HG03565 (cell line): ENCODE data around the gene XIAP.
"Not testable (repeated sequence)": the region's sequence is repeated elsewhere in the genome, so short reads cannot be mapped to it uniquely, and the experiment has no call there.

ENCODE experiments used
- ATAC-seq: cut with Tn5 transposase; IDR thresholded peaks from one replicate; pipeline ENCODE4 v1.9.1; 2021; ENCODE audit warnings: mild to moderate bottlenecking, moderate library complexity; ENCODE audit not compliant: unreplicated experiment

XIAP gene

DNA sequence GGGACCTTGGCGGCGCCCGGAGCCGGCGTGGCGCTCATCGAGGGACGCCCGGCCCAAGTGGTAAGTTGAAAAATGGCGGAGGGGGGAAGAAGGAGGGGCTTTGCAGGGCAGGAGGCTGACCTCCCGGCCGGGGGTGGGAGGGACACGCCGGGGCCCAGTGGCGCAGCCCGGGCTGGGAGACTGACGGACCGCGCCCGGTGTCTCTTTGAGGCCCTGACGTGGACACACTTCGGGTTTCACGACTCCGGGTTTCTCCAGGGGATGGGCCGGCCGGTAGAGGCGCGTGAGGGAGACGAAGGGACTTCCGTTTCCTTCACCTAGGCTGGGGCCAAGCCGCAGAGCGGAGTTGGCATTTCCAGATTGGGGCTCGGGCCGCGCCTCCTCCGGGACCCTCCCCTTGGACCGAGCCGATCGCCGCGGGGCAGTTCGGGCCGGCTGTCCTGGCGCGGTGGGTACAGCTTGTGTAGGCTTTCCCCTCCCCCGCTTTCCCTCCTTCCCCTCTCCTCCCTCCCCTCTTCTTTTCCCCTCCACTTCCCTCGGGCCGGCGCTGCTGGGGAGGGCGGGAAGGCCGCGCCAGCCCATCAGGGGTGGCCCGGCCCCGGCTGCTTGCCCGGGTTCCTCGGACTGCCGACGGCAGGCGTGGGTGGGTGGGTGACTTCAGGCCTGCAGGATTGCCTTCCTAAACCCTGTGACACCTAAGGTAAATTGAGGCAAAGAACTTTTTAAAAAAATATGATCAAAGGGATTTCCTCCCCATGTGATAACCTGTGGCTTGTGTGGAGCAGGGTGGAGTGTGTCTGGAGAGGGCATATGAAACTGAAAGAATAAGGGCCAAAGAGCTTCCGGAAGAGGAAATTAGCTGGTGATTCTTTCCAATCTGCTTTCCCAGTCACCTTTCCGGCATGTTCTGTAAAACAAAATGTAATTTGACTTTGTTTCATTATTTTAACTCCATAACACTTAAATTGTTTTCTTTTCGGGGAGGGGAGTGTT, at the start of gene XIAP:
Gene XIAP, plus strand, starts transcription at position 208 of the 993 bp plus-strand sequence. CDS start 25,610 bp downstream, outside the sequence.
- ATAC-seq = peak; percentile 48

DNA sequence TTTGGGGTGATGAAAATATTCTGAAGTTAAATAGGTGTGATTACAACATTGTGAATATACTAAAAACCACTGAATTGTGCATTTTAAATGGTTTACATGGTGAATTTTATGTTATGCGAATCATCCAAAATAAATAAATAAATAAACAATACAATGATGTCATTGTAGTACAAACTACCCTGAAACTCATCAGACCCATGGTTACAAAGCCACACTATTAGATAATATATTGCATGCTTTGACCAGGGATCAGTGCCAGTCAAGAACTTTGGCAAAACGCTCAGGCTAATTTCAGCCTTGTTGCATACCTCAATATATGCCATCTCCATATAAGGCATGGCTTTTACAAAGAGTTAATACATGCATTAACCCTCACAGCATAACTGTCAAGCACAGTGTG, 45.5 kb upstream of the XIAP start:
- no peak for ATAC-seq

GRCh38 chrX:123814934-123815394, 44.9 kb upstream of the XIAP start:
- not testable (repeated sequence) for ATAC-seq

GRCh38 chrX:123817288-123817894, 42.5 kb upstream of the XIAP start:
- ATAC-seq = no peak

DNA sequence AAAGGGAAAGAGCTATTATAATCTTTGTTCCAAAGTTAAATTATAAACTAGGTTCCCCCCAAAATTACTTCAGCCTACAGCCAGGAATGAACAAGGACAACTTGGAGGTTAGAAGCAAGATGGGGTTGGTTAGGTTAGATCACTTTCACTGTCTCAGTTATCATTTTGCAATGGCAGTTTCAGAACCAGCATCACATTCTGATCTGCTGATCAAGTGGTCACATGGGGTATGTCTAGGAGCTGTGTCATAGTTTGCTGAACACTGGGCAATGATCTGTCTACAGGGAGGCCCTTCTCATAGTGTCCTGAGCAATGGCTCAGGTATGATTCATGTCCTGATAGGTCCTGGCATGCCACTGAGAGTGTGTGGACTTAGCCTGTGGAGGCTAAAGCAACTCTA, 41.6 kb upstream of the XIAP start:
- ATAC-seq = no peak

GRCh38 chrX:123822965-123823364, 36.9 kb upstream of the XIAP start:
- ATAC-seq = no peak

- peak; percentile 78 for ATAC-seq
Observed at GRCh38 chrX:123830309-123830708, 29.5 kb upstream of the XIAP start.

GRCh38 chrX:123833387-123833786, 26.5 kb upstream of the XIAP start:
- peak; percentile 75 for ATAC-seq

DNA sequence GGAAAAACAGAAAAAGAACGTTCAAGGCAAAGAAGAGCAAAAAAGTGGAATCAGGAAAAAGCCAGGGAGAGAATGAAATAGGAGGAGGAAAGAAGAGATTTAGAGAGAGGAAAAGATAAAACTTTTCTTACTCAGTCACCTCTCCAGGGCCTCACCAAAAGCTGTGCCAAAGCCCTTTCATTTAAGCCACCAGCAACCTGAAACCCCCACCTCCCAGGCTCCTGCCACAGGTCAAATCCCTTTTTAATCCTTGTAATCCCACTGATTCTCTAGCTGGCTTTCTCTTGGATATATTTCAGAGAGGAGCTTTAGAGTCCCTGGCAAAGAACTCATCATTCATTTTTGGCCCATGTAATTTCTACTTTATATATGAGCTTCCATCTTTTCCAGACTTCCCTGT, 25.7 kb upstream of the XIAP start:
- ATAC-seq = no peak

- no peak for ATAC-seq
Observed at GRCh38 chrX:123835661-123836371, 24.0 kb upstream of the XIAP start.

GRCh38 chrX:123845129-123845528, 14.7 kb upstream of the XIAP start:
- ATAC-seq = not testable (repeated sequence)

GRCh38 chrX:123846577-123847038, 13.2 kb upstream of the XIAP start:
- ATAC-seq = no peak

DNA sequence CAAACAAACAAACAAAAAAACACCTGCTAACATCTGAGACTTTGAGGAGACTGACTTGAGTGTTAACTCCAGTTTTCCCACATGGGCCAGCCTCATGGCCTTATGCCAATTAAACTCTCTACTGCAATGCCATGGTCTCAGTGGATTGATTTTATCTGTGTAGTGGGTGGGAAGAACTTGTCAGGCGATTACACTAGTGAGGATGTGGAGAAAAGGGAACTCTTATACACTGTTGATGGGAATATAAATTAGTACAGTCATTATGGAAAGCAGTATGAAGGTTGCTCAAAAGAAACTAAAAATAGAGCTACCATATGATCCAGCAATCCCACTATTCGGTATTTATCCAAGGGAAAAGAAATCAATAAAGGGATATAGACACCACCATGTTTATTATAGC, 12.8 kb upstream of the XIAP start:
- no peak for ATAC-seq

DNA sequence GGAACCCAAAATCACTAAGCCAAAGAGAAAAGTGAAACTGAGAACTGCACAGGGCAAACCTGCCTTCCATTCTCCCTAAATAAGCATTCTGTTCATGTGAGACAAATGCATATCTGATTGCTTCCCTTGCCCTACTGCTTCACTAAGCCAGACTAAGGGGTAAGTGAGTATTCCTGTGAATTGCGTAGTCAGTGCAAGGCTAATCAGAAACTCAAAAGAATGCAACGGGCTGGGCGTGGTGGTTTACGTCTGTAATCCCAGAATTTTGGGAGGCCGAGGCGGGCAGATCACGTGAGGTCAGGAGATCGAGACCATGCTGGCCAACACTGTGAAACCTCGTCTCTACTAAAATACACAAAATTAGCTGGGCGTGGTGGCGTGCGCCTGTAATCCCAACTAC, 10.8 kb upstream of the XIAP start:
- ATAC-seq = no peak

- ATAC-seq = not testable (repeated sequence)
Observed at GRCh38 chrX:123849906-123850305, 9.9 kb upstream of the XIAP start.

DNA sequence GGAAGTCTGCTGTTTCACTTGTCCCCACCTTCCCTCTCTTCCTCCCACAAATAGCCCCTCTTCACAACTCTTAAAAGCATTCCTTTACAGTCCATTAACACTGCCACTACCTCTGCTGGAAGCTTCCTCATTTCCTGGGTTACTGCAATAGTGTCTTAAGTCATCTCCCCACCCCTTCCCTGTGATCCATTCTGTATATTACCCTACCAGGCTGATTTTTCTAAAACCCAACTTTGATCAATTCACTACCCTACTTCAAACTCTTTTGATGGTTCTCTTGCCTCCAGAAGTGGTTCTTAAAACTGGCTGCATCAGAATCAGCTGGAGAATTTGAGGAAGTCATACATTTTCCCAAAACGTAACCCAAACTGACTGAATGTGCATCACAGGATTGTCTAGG, 8.8 kb upstream of the XIAP start:
- no peak for ATAC-seq

GRCh38 chrX:123854329-123854728, 5.5 kb upstream of the XIAP start:
- ATAC-seq = no peak

DNA sequence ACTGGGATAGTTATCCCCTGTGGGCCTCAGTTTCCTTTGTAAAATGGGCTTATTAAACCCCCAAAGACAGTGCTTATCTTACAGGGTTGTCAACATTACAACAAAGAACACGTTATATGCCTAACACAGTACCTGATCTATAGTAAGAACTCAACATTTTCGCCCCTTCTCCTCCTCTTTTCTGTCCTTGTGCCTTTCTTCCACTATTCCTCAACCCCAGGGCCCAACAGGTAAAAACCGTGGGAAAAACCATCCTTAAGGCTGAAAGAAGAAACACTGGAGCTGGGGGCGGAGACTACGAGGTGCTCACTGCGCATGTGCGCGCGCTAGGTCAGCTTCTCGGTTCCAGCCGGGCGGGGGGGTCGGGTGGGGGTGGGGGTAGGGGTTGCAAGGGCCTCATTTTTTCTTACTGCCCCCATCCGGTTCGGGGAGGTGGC, 426 bp upstream of the XIAP start:
- ATAC-seq = peak; percentile 4

DNA sequence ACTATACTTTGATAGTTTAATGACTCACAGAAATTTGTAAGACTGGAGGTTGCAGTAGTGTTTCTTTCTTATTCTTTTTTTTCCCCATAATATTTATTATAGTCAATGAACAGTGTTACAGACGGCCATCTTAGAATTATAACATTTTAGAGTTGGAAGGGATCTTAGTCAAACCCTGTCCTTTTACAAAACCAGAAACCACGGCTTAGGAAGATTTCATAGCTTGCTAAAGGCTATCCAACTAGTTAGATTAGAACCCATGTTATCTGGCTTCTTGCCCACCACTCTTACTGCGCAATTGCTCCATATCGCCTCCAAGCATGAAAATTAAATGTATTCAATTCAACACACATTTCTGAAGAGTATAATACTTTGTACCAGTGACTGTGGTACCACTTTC, 1.1 kb downstream of the XIAP start:
- ATAC-seq = no peak

- peak; percentile 61 for ATAC-seq
Observed at GRCh38 chrX:123869488-123869887, 9.6 kb downstream of the XIAP start.

- no peak for ATAC-seq
Observed at GRCh38 chrX:123871309-123871708, 11.5 kb downstream of the XIAP start.
